Measurements from ENCODE around the gene PIK3R6. TPM values are rescaled to one million over a fixed set of nuclear protein-coding genes. Genes with fewer than 3 reads are reported as not detected.

The PIK3R6 gene
- total and polyA plus RNA-seq, 5 donors = 0.36 to 0.91 (median 0.86) TPM

GRCh38 chr17:8754890-8755289, 112.6 kb downstream of the PIK3R6 start:
- DNase-seq = no peak
- H3K4me3 ChIP-seq (ENCODE audit: low read length) = no peak overlapping the region
- no peak for ATAC-seq
- WGBS = 80% methylated on average over 8 of the region's 8 CpGs
- H3K9me3 ChIP-seq (ENCODE audit: control insufficient read depth, low read length) = no peaks in the 10 kb centered on the region
- H3K4me1 ChIP-seq (ENCODE audit: control insufficient read depth, insufficient read depth, low read length) = no peaks in the 10 kb centered on the region
- intact Hi-C loops (cut with DNase I) = loop anchor here in 1 of 4 donors (10.0 kb wide), 1 partner anchor 340 kb away; no protein-coding TSS in a partner anchor
- H3K27ac ChIP-seq (ENCODE audit: low read length) = no peak overlapping the region
- H3K27me3 ChIP-seq (ENCODE audit: control insufficient read depth, insufficient read depth) = no peaks in the 10 kb centered on the region

GRCh38 chr17:8753976-8754440, 113.5 kb downstream of the PIK3R6 start:
- Histone ChIP-seq H3K9me3 (ENCODE audit: control insufficient read depth, low read length) (no peaks in the 10 kb centered on the region), H3K27ac (ENCODE audit: low read length) (no peak overlapping the region), H3K4me1 (ENCODE audit: control insufficient read depth, insufficient read depth, low read length) (no peaks in the 10 kb centered on the region), H3K27me3 (ENCODE audit: control insufficient read depth, insufficient read depth) (no peaks in the 10 kb centered on the region), H3K4me3 (ENCODE audit: low read length) (no peak overlapping the region)
- DNase-seq = no peak
- intact Hi-C loops (cut with DNase I) = loop anchor here in 1 of 4 donors (10.0 kb wide), 1 partner anchor 339 kb away; no protein-coding TSS in a partner anchor
- 48% methylated on average over 1 of the region's 1 CpG for WGBS
- ATAC-seq = no peak

GRCh38 chr17:8753136-8753975, 114.1 kb downstream of the PIK3R6 start:
- H3K27ac ChIP-seq (ENCODE audit: low read length) = no peak overlapping the region
- intact Hi-C loops (cut with DNase I) = loop anchor here in 1 of 4 donors (10.0 kb wide), 1 partner anchor 339 kb away; no protein-coding TSS in a partner anchor
- no peak for DNase-seq
- H3K4me1 ChIP-seq (ENCODE audit: control insufficient read depth, insufficient read depth, low read length) = no peaks in the 10 kb centered on the region
- 87% methylated on average over 12 of the region's 12 CpGs for WGBS
- no peaks in the 10 kb centered on the region for H3K9me3 ChIP-seq (ENCODE audit: control insufficient read depth, low read length)
- no peak overlapping the region for H3K4me3 ChIP-seq (ENCODE audit: low read length)
- H3K27me3 ChIP-seq (ENCODE audit: control insufficient read depth, insufficient read depth) = no peaks in the 10 kb centered on the region
- peak in 1 of 2 donors; percentile 20 for ATAC-seq

Other genes starting within 250 kb of the PIK3R6 start
- gene MYH10, start 236.9 kb downstream of the PIK3R6 start, total RNA-seq = 10 to 100 TPM; 55.4 to 75.2 (median 59.0) TPM
- 21.8 TPM for gene MYH10, start 236.9 kb downstream of the PIK3R6 start, polyA plus RNA-seq
- not detected for gene CCDC42, start 122.8 kb downstream of the PIK3R6 start, total RNA-seq
- not detected for gene CCDC42, start 122.8 kb downstream of the PIK3R6 start, polyA plus RNA-seq
- gene SPDYE4, start 109.1 kb downstream of the PIK3R6 start, total RNA-seq = not detected
- not detected for gene SPDYE4, start 109.1 kb downstream of the PIK3R6 start, polyA plus RNA-seq
- not detected for gene MFSD6L, start 68.3 kb downstream of the PIK3R6 start, total RNA-seq
- 0.14 TPM for gene MFSD6L, start 68.3 kb downstream of the PIK3R6 start, polyA plus RNA-seq
- 1 to 10 TPM; 2.7 to 5.2 (median 5.0) TPM for gene PIK3R5, start 98.0 kb upstream of the PIK3R6 start, total RNA-seq
- gene PIK3R5, start 98.0 kb upstream of the PIK3R6 start, polyA plus RNA-seq = 2.0 TPM
- 100 to 1,000 TPM; 140 to 265 (median 184) TPM for gene NTN1, start 153.8 kb upstream of the PIK3R6 start, total RNA-seq
- gene NTN1, start 153.8 kb upstream of the PIK3R6 start, polyA plus RNA-seq = 90.5 TPM

Data from right cardiac atrium (tissue), 5 donors.